Tibial nerve (tissue), 3 donors: ENCODE data around the gene CDKN1A.

Experiments used
- POLR2A ChIP-seq, 2 donors: fragments of 450-650 bp; IDR thresholded peaks; one replicate each; pipeline ENCODE4 v1.6.1; 2017; ENCODE audit warnings: antibody characterized with exemption in 2 of 2, mild to moderate bottlenecking in 2 of 2, moderate library complexity in 2 of 2
- TF ChIP-seq, protein P1 (sequence below), 5 experiments: fragments of 200-600 bp in 3 of 5; fragments of 450-650 bp in 2 of 5; sonication (generic) in 3 of 5; IDR thresholded peaks; one replicate each; pipeline ENCODE4 v1.5.1; 2016 to 2019; ENCODE audit warnings: antibody characterized with exemption in 5 of 5, mild to moderate bottlenecking in 3 of 5, moderate library complexity in 2 of 5

DNA sequence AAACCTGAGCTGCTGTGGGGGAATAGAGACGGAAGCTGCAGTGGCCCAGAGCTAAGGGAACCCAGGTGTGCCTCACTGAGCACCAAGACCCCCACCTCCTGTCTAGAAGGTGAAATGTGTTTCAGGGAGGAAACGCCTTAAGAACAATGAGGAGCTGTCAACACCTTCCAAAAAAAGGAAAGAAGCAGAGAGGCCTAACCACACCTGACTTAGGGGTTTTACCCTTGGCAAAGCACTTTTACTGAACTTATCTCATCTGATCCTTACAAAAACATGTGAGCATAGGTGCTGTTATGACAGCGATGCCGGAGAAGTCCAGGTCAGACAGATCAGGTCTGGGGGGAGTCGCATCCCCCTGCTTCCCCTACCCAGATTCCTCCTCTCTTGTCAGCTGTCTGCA is 16.1 kb upstream of the CDKN1A start:
- TF ChIP-seq, protein P1, sequence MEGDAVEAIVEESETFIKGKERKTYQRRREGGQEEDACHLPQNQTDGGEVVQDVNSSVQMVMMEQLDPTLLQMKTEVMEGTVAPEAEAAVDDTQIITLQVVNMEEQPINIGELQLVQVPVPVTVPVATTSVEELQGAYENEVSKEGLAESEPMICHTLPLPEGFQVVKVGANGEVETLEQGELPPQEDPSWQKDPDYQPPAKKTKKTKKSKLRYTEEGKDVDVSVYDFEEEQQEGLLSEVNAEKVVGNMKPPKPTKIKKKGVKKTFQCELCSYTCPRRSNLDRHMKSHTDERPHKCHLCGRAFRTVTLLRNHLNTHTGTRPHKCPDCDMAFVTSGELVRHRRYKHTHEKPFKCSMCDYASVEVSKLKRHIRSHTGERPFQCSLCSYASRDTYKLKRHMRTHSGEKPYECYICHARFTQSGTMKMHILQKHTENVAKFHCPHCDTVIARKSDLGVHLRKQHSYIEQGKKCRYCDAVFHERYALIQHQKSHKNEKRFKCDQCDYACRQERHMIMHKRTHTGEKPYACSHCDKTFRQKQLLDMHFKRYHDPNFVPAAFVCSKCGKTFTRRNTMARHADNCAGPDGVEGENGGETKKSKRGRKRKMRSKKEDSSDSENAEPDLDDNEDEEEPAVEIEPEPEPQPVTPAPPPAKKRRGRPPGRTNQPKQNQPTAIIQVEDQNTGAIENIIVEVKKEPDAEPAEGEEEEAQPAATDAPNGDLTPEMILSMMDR (IDR thresholded peaks at IDR 0.05) = no peak
- TF ChIP-seq POLR2A (IDR thresholded peaks at IDR 0.05) = no peak
